H1 (cell line): ENCODE results near the gene INTS2. TPM values are rescaled to one million over a fixed set of nuclear protein-coding genes. Genes with fewer than 3 reads are reported as not detected.

Experiments used
- CTCF ChIA-PET: fragments of 300-600 bp; sonication (Branson Sonifier 250); formaldehyde crosslinking; loops from one replicate; lab custom pipeline; 2021; ENCODE audit not compliant: partially characterized antibody; lab: Charles Lee
- POLR2A ChIA-PET: fragments of 300-600 bp; sonication (Branson Sonifier 250); formaldehyde crosslinking; loops from one replicate; lab custom pipeline; 2021; ENCODE audit warnings: inconsistent platforms; ENCODE audit not compliant: partially characterized antibody; lab: Charles Lee
- DNase-seq, 2 experiments: peaks; one replicate each; pipeline versions ENCODE4 v3.0.0 to v3.0.0-alpha.2; 2010 to 2022; ENCODE audit warnings: low spot score in 2 of 2, low read depth in 1 of 2, mixed read lengths in 1 of 2
- FAIRE-seq: peaks from 2 replicates; lab custom pipeline; 2011; peaks lifted over from hg19 to GRCh38; lab: Jason Lieb, UNC
- H2AFZ ChIP-seq: 2 replicates; pipeline ENCODE4 v1.8.1; 2012; ENCODE audit warnings: low read length, inconsistent platforms
- H2AK5ac ChIP-seq: 2 replicates; pipeline ENCODE4 v1.6.1; 2013; ENCODE audit warnings: low read depth, low read length
- H2BK120ac ChIP-seq: replicated peaks from 2 replicates; pipeline ENCODE3; 2013; ENCODE audit warnings: low read depth, low read length, inconsistent platforms
- H2BK12ac ChIP-seq: 2 replicates; pipeline ENCODE4 v1.6.1; 2013; ENCODE audit warnings: low read depth, low read length
- H2BK15ac ChIP-seq: 2 replicates; pipeline ENCODE4 v1.6.1; 2013; ENCODE audit warnings: low read length
- H2BK20ac ChIP-seq: 2 replicates; pipeline ENCODE4 v1.6.1; 2013; ENCODE audit warnings: low read length
- H2BK5ac ChIP-seq: 2 replicates; pipeline ENCODE4 v1.6.1; 2013; ENCODE audit warnings: low read depth, low read length
- H3K14ac ChIP-seq: 2 replicates; pipeline ENCODE4 v1.6.1; 2013; ENCODE audit warnings: inconsistent platforms; ENCODE audit not compliant: insufficient read length
- H3K18ac ChIP-seq: 2 replicates; pipeline ENCODE4 v1.6.1; 2013; ENCODE audit warnings: low read length; ENCODE audit errors: extremely low read depth
- H3K23ac ChIP-seq: 2 replicates; pipeline ENCODE4 v1.6.1; 2013; ENCODE audit warnings: inconsistent platforms; ENCODE audit not compliant: insufficient read length
- H3K23me2 ChIP-seq: 2 replicates; pipeline ENCODE4 v1.6.1; 2013; ENCODE audit warnings: low read depth, low read length
- H3K27ac ChIP-seq: 2 replicates; pipeline ENCODE4 v1.6.1; 2011; ENCODE audit warnings: low read depth, low read length, inconsistent platforms
- H3K27me3 ChIP-seq, 4 experiments: replicated peaks in 1 of 4; 1 replicate in 1 of 4; 2 replicates in 3 of 4; pipeline versions ENCODE4 v1.6.1 to v1.8.1; 2011 to 2013; ENCODE audit warnings: low read length in 3 of 4, mild to moderate bottlenecking in 3 of 4, inconsistent platforms in 2 of 4, mixed read lengths in 2 of 4, moderate library complexity in 1 of 4; ENCODE audit not compliant: control insufficient read depth in 3 of 4, insufficient read depth in 3 of 4; ENCODE audit errors: extremely low read depth in 1 of 4
- H3K36me3 ChIP-seq, 4 experiments: 2 replicates each; pipeline versions ENCODE4 v1.6.1 to v1.8.1; 2011 to 2013; ENCODE audit warnings: mild to moderate bottlenecking in 4 of 4, low read length in 3 of 4, moderate library complexity in 2 of 4, control low read depth in 1 of 4, inconsistent platforms in 1 of 4; ENCODE audit not compliant: insufficient read depth in 4 of 4, control insufficient read depth in 2 of 4
- H3K4ac ChIP-seq: replicated peaks from 2 replicates; pipeline ENCODE3; 2013; ENCODE audit warnings: low read length, low read depth, mixed read lengths, inconsistent platforms; ENCODE audit not compliant: insufficient read length
- H3K4me1 ChIP-seq, 4 experiments: replicated peaks in 1 of 4; 1 replicate in 1 of 4; 2 replicates in 3 of 4; pipeline versions ENCODE4 v1.6.1 to v1.8.1; 2011 to 2013; ENCODE audit warnings: low read length in 3 of 4, inconsistent platforms in 2 of 4, mixed read lengths in 1 of 4; ENCODE audit not compliant: insufficient read depth in 4 of 4, control insufficient read depth in 3 of 4
- H3K4me2 ChIP-seq, 2 experiments: 2 replicates each; pipeline versions ENCODE4 v1.6.1 to v1.8.1; 2011 to 2013; ENCODE audit warnings: low read depth in 2 of 2, low read length in 2 of 2, control low read depth in 1 of 2, inconsistent platforms in 1 of 2, mild to moderate bottlenecking in 1 of 2; ENCODE audit not compliant: insufficient read depth in 1 of 2
- H3K4me3 ChIP-seq, 4 experiments: fragments of 200-600, 300-600 bp in 1 of 4; sonication (generic), shearing (Covaris generic), sonication (Bioruptor Twin) in 1 of 4; 2 replicates each; pipeline versions ENCODE4 v1.5.1 to v1.8.1; 2011 to 2016; ENCODE audit warnings: low read length in 4 of 4, low read depth in 3 of 4, control low read depth in 2 of 4, inconsistent platforms in 2 of 4, mild to moderate bottlenecking in 2 of 4, mixed read lengths in 1 of 4, moderate library complexity in 1 of 4; ENCODE audit not compliant: insufficient read depth in 2 of 4; ENCODE audit errors: extremely low read depth in 1 of 4
- H3K56ac ChIP-seq: replicated peaks from 2 replicates; pipeline ENCODE3; 2013; ENCODE audit warnings: low read depth, mild to moderate bottlenecking, mixed read lengths, low read length, inconsistent platforms; ENCODE audit not compliant: insufficient read length
- H3K79me1 ChIP-seq: 2 replicates; pipeline ENCODE4 v1.6.1; 2013; ENCODE audit warnings: low read depth, low read length, control low read depth
- H3K79me2 ChIP-seq, 2 experiments: 2 replicates each; pipeline versions ENCODE4 v1.6.1 to v1.8.1; 2012 to 2013; ENCODE audit warnings: low read length in 2 of 2, mild to moderate bottlenecking in 2 of 2, inconsistent platforms in 1 of 2; ENCODE audit not compliant: insufficient read depth in 2 of 2, control insufficient read depth in 1 of 2
- H3K9ac ChIP-seq, 4 experiments: replicated peaks in 1 of 4; 1 replicate in 1 of 4; 2 replicates in 3 of 4; pipeline versions ENCODE4 v1.6.1 to v1.8.1; 2011 to 2013; ENCODE audit warnings: low read depth in 3 of 4, low read length in 3 of 4, control low read depth in 2 of 4, mild to moderate bottlenecking in 2 of 4, moderate library complexity in 2 of 4, inconsistent platforms in 1 of 4; ENCODE audit errors: extremely low read depth in 1 of 4
- H3K9me3 ChIP-seq, 2 experiments: 2 replicates each; pipeline versions ENCODE4 v1.6.1 to v1.8.1; 2012 to 2013; ENCODE audit warnings: mild to moderate bottlenecking in 2 of 2, moderate library complexity in 2 of 2, control low read depth in 1 of 2, inconsistent platforms in 1 of 2, low read depth in 1 of 2, low read length in 1 of 2, mixed read lengths in 1 of 2; ENCODE audit not compliant: insufficient read depth in 2 of 2
- H4K20me1 ChIP-seq, 2 experiments: replicated peaks in 1 of 2; 2 replicates each; pipeline versions ENCODE3 to v1.8.1; 2011 to 2013; ENCODE audit warnings: inconsistent platforms in 2 of 2, low read length in 2 of 2, mild to moderate bottlenecking in 1 of 2; ENCODE audit not compliant: insufficient read depth in 2 of 2, control insufficient read depth in 1 of 2
- H4K5ac ChIP-seq: 2 replicates; pipeline ENCODE4 v1.6.1; 2013; ENCODE audit warnings: low read length, low read depth, mixed read lengths, inconsistent platforms; ENCODE audit not compliant: insufficient read length
- H4K8ac ChIP-seq: 2 replicates; pipeline ENCODE4 v1.8.0; 2013; ENCODE audit warnings: mild to moderate bottlenecking, moderate library complexity, low read length, inconsistent platforms; ENCODE audit not compliant: insufficient read depth; ENCODE audit errors: extremely low read depth
- H4K91ac ChIP-seq: replicated peaks from 2 replicates; pipeline ENCODE3; 2013; ENCODE audit warnings: low read length, mixed read lengths, inconsistent platforms; ENCODE audit not compliant: insufficient read length
- WGBS, 2 experiments: shearing (Covaris generic) in 1 of 2; methylation state at CpG; one replicate each; pipeline versions ENCODE4 v1.1.6 to v1.1.7; 2013 to 2015; ENCODE audit warnings: low lambda C conversion rate in 2 of 2, mixed read lengths in 2 of 2, inconsistent platforms in 1 of 2, low coverage in 1 of 2, missing lambda C conversion rate in 1 of 2; ENCODE audit not compliant: insufficient replicate concordance in 2 of 2, insufficient coverage in 1 of 2, insufficient read length in 1 of 2; ENCODE audit errors: extremely low coverage in 1 of 2, missing lambda C conversion rate in 1 of 2; 5-methylcytosine and 5-hydroxymethylcytosine counted together
- polyA plus RNA-seq, 7 experiments: library from polyadenylated mRNA; depleted of rRNA in 3 of 7; stranded (reverse) in 5 of 7; unstranded in 2 of 7; fragments of >200 nt in 5 of 7; fragments of 200-250 nt in 2 of 7; gene quantifications; 1 replicate in 5 of 7; 2 replicates in 1 of 7; 4 replicates in 1 of 7; pipeline versions ENCODE4 v1.2.1 to v1.2.3, GENCODE V29; 2011 to 2013; ENCODE audit warnings: missing spikeins in 2 of 7, mixed read lengths in 2 of 7
- total RNA-seq: library from RNA; stranded (reverse); fragmentation: NEBNext Ultra II Directional; extraction: Animal tissue kit (Norgen Biotek cat#: 25700); gene quantifications from 2 replicates; pipeline ENCODE4 v1.2.1, GENCODE V29; 2021

INTS2 gene
- total and polyA plus RNA-seq, 2 of the 8 experiments (the other 6 are each of a cell fraction or from before 2014, with no cell fraction given): 9.4 to 21.8 TPM

DNA sequence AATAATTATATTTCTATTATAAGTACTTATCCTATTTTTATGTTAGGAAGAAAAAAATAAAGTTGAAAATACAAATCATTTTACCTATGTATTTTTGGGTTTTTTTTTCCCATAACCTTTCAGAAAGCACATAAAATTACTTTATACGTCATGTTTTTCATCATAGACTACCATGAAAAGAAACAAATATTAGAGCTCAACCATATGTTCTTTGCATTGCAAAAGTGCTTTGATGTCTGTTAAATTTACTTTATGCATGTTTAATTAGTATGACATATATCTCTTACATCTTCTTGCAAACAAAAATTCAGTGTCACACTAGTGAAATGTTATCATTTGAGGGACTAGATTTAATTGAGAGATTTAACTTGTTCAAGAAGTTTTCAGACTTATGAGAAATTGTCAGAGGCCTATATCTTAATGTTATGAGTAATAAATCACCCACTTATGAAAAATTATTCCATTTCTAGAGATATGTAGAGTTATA lies 88.4 kb downstream of the INTS2 start:
- Histone ChIP-seq H2BK12ac (no peak overlapping the region), H2BK20ac (no peak overlapping the region), H3K79me2 (no peaks in the 10 kb centered on the region), H3K4ac (no peak overlapping the region), H2BK120ac (no peak overlapping the region), H3K23ac (no peak overlapping the region), H4K20me1 (peaks cover 0 to 1% of the 10 kb centered on the region in 2 experiments), H2BK15ac (no peak overlapping the region), H4K8ac (no peak overlapping the region), H3K4me3 (no peak overlapping the region), H4K91ac (no peak overlapping the region), H3K18ac (no peak overlapping the region), H4K5ac (no peak overlapping the region), H3K36me3 (peaks cover 0 to 18% (median 5%) of the 10 kb centered on the region in 4 experiments; a peak in 3 of 8 replicates), H3K9me3 (no peaks in the 10 kb centered on the region), H2AK5ac (no peak overlapping the region), H3K27me3 (no peaks in the 10 kb centered on the region; a peak in 1 of 7 replicates), H3K79me1 (no peaks in the 10 kb centered on the region), H3K4me2 (no peak overlapping the region), H3K23me2 (no peaks in the 10 kb centered on the region), H3K27ac (no peak overlapping the region), H2AFZ (no peak overlapping the region), H2BK5ac (no peak overlapping the region), H3K14ac (no peak overlapping the region), H3K4me1 (no peaks in the 10 kb centered on the region), H3K56ac (no peak overlapping the region), H3K9ac (no peak overlapping the region)
- POLR2A ChIA-PET: no interaction called here
- CTCF ChIA-PET: no interaction called here
- 91% methylated on average over 1 of the region's 1 CpG; no CpG with 5 or more reads in 1 of the 2 experiments for WGBS, 2 experiments
- FAIRE-seq: no peak
- no peak for DNase-seq
